ENCODE measurements around the gene KRT17.

GRCh38 chr17:41580687-41581365 is 43.5 kb downstream of the KRT17 start:
- TF ChIP-seq EZH2 (IDR thresholded peaks at IDR 0.05; ENCODE audit: low read length, missing control alignments) = no peak
- TF ChIP-seq CTCF (conservative IDR thresholded peaks at IDR 0.05 in 1 of 2, IDR thresholded peaks at IDR 0.05 in 1 of 2; ENCODE audit: low read depth in 1 of 2, low read length in 2 of 2) = no peak
